ENCODE measurements around the gene TRAK1.

The TRAK1 gene

GRCh38 chr3:42183991-42184632, 93.0 kb downstream of the TRAK1 start:
- no peak for DNase-seq

GRCh38 chr3:42184651-42185443, 93.7 kb downstream of the TRAK1 start:
- no peak for DNase-seq

GRCh38 chr3:42187936-42188335, 96.8 kb downstream of the TRAK1 start:
- DNase-seq: no peak

GRCh38 chr3:42188376-42188775, 97.2 kb downstream of the TRAK1 start:
- DNase-seq: no peak

- no peak for DNase-seq
These were observed 97.9 kb downstream of the TRAK1 start for GRCh38 chr3:42189001-42189460.

GRCh38 chr3:42189736-42190135, 98.6 kb downstream of the TRAK1 start:
- DNase-seq: no peak

GRCh38 chr3:42190701-42191442, 99.7 kb downstream of the TRAK1 start:
- peak; percentile 43 for DNase-seq

- no peak for DNase-seq
These were observed 100.2 kb downstream of the TRAK1 start for GRCh38 chr3:42191443-42191747.

- DNase-seq: no peak
These were observed 101.4 kb downstream of the TRAK1 start for GRCh38 chr3:42192334-42193200.

GRCh38 chr3:42194943-42195510, 103.9 kb downstream of the TRAK1 start:
- no peak for DNase-seq

GRCh38 chr3:42195879-42196330, 104.7 kb downstream of the TRAK1 start:
- no peak for DNase-seq

- no peak for DNase-seq
These were observed 107.6 kb downstream of the TRAK1 start for GRCh38 chr3:42198709-42199108.

- no peak for DNase-seq
These were observed 111.2 kb downstream of the TRAK1 start for GRCh38 chr3:42202217-42202865.

GRCh38 chr3:42204867-42205599, 113.9 kb downstream of the TRAK1 start:
- DNase-seq: no peak

- DNase-seq: no peak
These were observed 114.8 kb downstream of the TRAK1 start for GRCh38 chr3:42205800-42206514.

GRCh38 chr3:42209917-42210316, 118.8 kb downstream of the TRAK1 start:
- no peak for DNase-seq

GRCh38 chr3:42210726-42211125, 119.6 kb downstream of the TRAK1 start:
- no peak for DNase-seq

- DNase-seq: no peak
These were observed 122.3 kb downstream of the TRAK1 start for GRCh38 chr3:42213417-42213816.

- DNase-seq: no peak
These were observed 122.9 kb downstream of the TRAK1 start for GRCh38 chr3:42214064-42214463.

- no peak for DNase-seq
These were observed 123.6 kb downstream of the TRAK1 start for GRCh38 chr3:42214565-42215283.

Measured in central memory CD4-positive, alpha-beta T cell (primary cell).